Suprapubic skin (tissue), 4 donors: ENCODE data around the gene MLX. TPM values are rescaled to one million over a fixed set of nuclear protein-coding genes. Genes with fewer than 3 reads are reported as not detected.
"Not testable (repeated sequence)": the region's sequence is repeated elsewhere in the genome, so short reads cannot be mapped to it uniquely, and the experiment has no call there.

Source experiments
- DNase-seq, 2 donors: peaks; one replicate each; pipeline ENCODE4 v3.0.0-alpha.2; 2019; ENCODE audit warnings: low spot score in 2 of 2
- H3K27ac ChIP-seq: fragments of 200-600 bp; sonication (generic); one replicate; pipeline ENCODE4 v1.5.1; 2019
- H3K27me3 ChIP-seq: fragments of 200-600 bp; sonication (generic); one replicate; pipeline ENCODE4 v1.5.1; 2019
- H3K36me3 ChIP-seq: fragments of 200-600 bp; sonication (generic); one replicate; pipeline ENCODE4 v1.5.1; 2019
- H3K4me1 ChIP-seq: fragments of 200-600 bp; sonication (generic); one replicate; pipeline ENCODE4 v1.5.1; 2019
- H3K4me3 ChIP-seq: fragments of 200-600 bp; sonication (generic); one replicate; pipeline ENCODE4 v1.5.1; 2019; ENCODE audit warnings: mild to moderate bottlenecking
- H3K9me3 ChIP-seq: fragments of 200-600 bp; sonication (generic); one replicate; pipeline ENCODE4 v1.5.1; 2019
- CTCF ChIP-seq, 2 donors: fragments of 200-600 bp in 1 of 2; fragments of 450-650 bp in 1 of 2; sonication (generic) in 1 of 2; IDR thresholded peaks; one replicate each; pipeline ENCODE4 v1.5.1; 2016 to 2019; ENCODE audit warnings: antibody characterized with exemption in 2 of 2, mild to moderate bottlenecking in 1 of 2, moderate library complexity in 1 of 2
- EP300 ChIP-seq: sonication (generic); formaldehyde crosslinking; IDR thresholded peaks from one replicate; pipeline ENCODE4 v1.6.1; 2017; ENCODE audit warnings: antibody characterized with exemption
- POLR2A ChIP-seq, 2 donors: fragments of 450-650 bp; IDR thresholded peaks; one replicate each; pipeline ENCODE4 v1.6.1; 2017; ENCODE audit warnings: antibody characterized with exemption in 2 of 2, mild to moderate bottlenecking in 2 of 2, moderate library complexity in 2 of 2
- POLR2AphosphoS5 ChIP-seq, 3 donors: sonication (generic); formaldehyde crosslinking; IDR thresholded peaks; one replicate each; pipeline ENCODE4 v1.6.1; 2017; ENCODE audit warnings: antibody characterized with exemption in 3 of 3
- WGBS: methylation state at CpG from one replicate; pipeline ENCODE4 v1.1.5; 2018; 5-methylcytosine and 5-hydroxymethylcytosine counted together
- total RNA-seq, 4 donors: library from RNA; depleted of rRNA; stranded (reverse); fragments of >200 nt; gene quantifications; one replicate each; pipeline ENCODE4 v1.1.0, GENCODE V29; 2016

The MLX gene
- total RNA-seq, 4 donors from 2014 or later, result 34.7 to 62.5 (median 44.3) TPM

GRCh38 chr17:42543190-42544079 is 23.5 kb upstream of the MLX start:
- no peak overlapping the region for H3K27ac ChIP-seq
- no peaks in the 10 kb centered on the region for H3K27me3 ChIP-seq
- no peak for DNase-seq
- WGBS, result 92% methylated on average over 17 of the region's 39 CpGs
- H3K4me3 ChIP-seq, result no peak overlapping the region
- H3K36me3 ChIP-seq, result peaks cover 60% of the 10 kb centered on the region
- TF ChIP-seq POLR2AphosphoS5 (IDR thresholded peaks at IDR 0.05) (no peak), EP300 (no peak), POLR2A (IDR thresholded peaks at IDR 0.05) (no peak), CTCF (IDR thresholded peaks at IDR 0.05) (no peak)
- H3K9me3 ChIP-seq, result no peaks in the 10 kb centered on the region
- H3K4me1 ChIP-seq, result peaks cover 20% of the 10 kb centered on the region

GRCh38 chr17:42544874-42545283 is 22.0 kb upstream of the MLX start:
- TF ChIP-seq EP300 (no peak), POLR2A (IDR thresholded peaks at IDR 0.05) (no peak), POLR2AphosphoS5 (IDR thresholded peaks at IDR 0.05) (no peak), CTCF (IDR thresholded peaks at IDR 0.05) (no peak)
- no peak for DNase-seq
- Histone ChIP-seq H3K9me3 (no peaks in the 10 kb centered on the region), H3K27ac (no peak overlapping the region), H3K4me3 (no peak overlapping the region), H3K27me3 (no peaks in the 10 kb centered on the region), H3K4me1 (peaks cover 26% of the 10 kb centered on the region), H3K36me3 (peaks cover 47% of the 10 kb centered on the region)
- WGBS, result 79% methylated on average over 8 of the region's 8 CpGs

- WGBS, result 84% methylated on average over 8 of the region's 9 CpGs
- not testable (repeated sequence) for H3K4me3 ChIP-seq, DNase-seq, H3K9me3 ChIP-seq, H3K27me3 ChIP-seq, H3K27ac ChIP-seq
- Histone ChIP-seq H3K36me3 (peaks cover 37% of the 10 kb centered on the region), H3K4me1 (peaks cover 26% of the 10 kb centered on the region)
Measured at GRCh38 chr17:42545755-42546505, 21.0 kb upstream of the MLX start.

- Histone ChIP-seq H3K36me3 (peaks cover 26% of the 10 kb centered on the region), H3K27me3 (no peaks in the 10 kb centered on the region), H3K27ac (no peak overlapping the region), H3K4me3 (no peak overlapping the region), H3K4me1 (peaks cover 26% of the 10 kb centered on the region), H3K9me3 (no peaks in the 10 kb centered on the region)
- no peak for DNase-seq
- 50% methylated on average over 11 of the region's 23 CpGs for WGBS
- no peak for TF ChIP-seq POLR2AphosphoS5 (IDR thresholded peaks at IDR 0.05)
- TF ChIP-seq EP300, result no peak
- no peak for TF ChIP-seq CTCF (IDR thresholded peaks at IDR 0.05)
- TF ChIP-seq POLR2A (IDR thresholded peaks at IDR 0.05), result no peak
Measured at GRCh38 chr17:42547001-42547461, 19.9 kb upstream of the MLX start.

GRCh38 chr17:42547698-42548069 is 19.2 kb upstream of the MLX start:
- Histone ChIP-seq H3K4me3 (peak overlapping the region; percentile 48), H3K36me3 (peaks cover 20% of the 10 kb centered on the region), H3K4me1 (peaks cover 26% of the 10 kb centered on the region), H3K9me3 (no peaks in the 10 kb centered on the region), H3K27ac (no peak overlapping the region), H3K27me3 (no peaks in the 10 kb centered on the region)
- DNase-seq, result no peak
- 90% methylated on average over 7 of the region's 14 CpGs for WGBS
- TF ChIP-seq CTCF (IDR thresholded peaks at IDR 0.05) (no peak), EP300 (no peak), POLR2AphosphoS5 (IDR thresholded peaks at IDR 0.05) (no peak), POLR2A (IDR thresholded peaks at IDR 0.05) (no peak)
